H1 (cell line): ENCODE results near the gene RAB40B. TPM values are rescaled to one million over a fixed set of nuclear protein-coding genes. Genes with fewer than 3 reads are reported as not detected.

Experiments used
- CTCF ChIA-PET: fragments of 300-600 bp; sonication (Branson Sonifier 250); formaldehyde crosslinking; loops from one replicate; lab custom pipeline; 2021; ENCODE audit not compliant: partially characterized antibody; lab: Charles Lee
- POLR2A ChIA-PET: fragments of 300-600 bp; sonication (Branson Sonifier 250); formaldehyde crosslinking; loops from one replicate; lab custom pipeline; 2021; ENCODE audit warnings: inconsistent platforms; ENCODE audit not compliant: partially characterized antibody; lab: Charles Lee
- DNase-seq, 2 experiments: peaks; one replicate each; pipeline versions ENCODE4 v3.0.0 to v3.0.0-alpha.2; 2010 to 2022; ENCODE audit warnings: low spot score in 2 of 2, low read depth in 1 of 2, mixed read lengths in 1 of 2
- FAIRE-seq: peaks from 2 replicates; lab custom pipeline; 2011; peaks lifted over from hg19 to GRCh38; lab: Jason Lieb, UNC
- H2AFZ ChIP-seq: 2 replicates; pipeline ENCODE4 v1.8.1; 2012; ENCODE audit warnings: low read length, inconsistent platforms
- H2AK5ac ChIP-seq: 2 replicates; pipeline ENCODE4 v1.6.1; 2013; ENCODE audit warnings: low read depth, low read length
- H2BK120ac ChIP-seq: replicated peaks from 2 replicates; pipeline ENCODE3; 2013; ENCODE audit warnings: low read depth, low read length, inconsistent platforms
- H2BK12ac ChIP-seq: 2 replicates; pipeline ENCODE4 v1.6.1; 2013; ENCODE audit warnings: low read depth, low read length
- H2BK15ac ChIP-seq: 2 replicates; pipeline ENCODE4 v1.6.1; 2013; ENCODE audit warnings: low read length
- H2BK20ac ChIP-seq: 2 replicates; pipeline ENCODE4 v1.6.1; 2013; ENCODE audit warnings: low read length
- H2BK5ac ChIP-seq: 2 replicates; pipeline ENCODE4 v1.6.1; 2013; ENCODE audit warnings: low read depth, low read length
- H3K14ac ChIP-seq: 2 replicates; pipeline ENCODE4 v1.6.1; 2013; ENCODE audit warnings: inconsistent platforms; ENCODE audit not compliant: insufficient read length
- H3K18ac ChIP-seq: 2 replicates; pipeline ENCODE4 v1.6.1; 2013; ENCODE audit warnings: low read length; ENCODE audit errors: extremely low read depth
- H3K23ac ChIP-seq: 2 replicates; pipeline ENCODE4 v1.6.1; 2013; ENCODE audit warnings: inconsistent platforms; ENCODE audit not compliant: insufficient read length
- H3K23me2 ChIP-seq: 2 replicates; pipeline ENCODE4 v1.6.1; 2013; ENCODE audit warnings: low read depth, low read length
- H3K27ac ChIP-seq: 2 replicates; pipeline ENCODE4 v1.6.1; 2011; ENCODE audit warnings: low read depth, low read length, inconsistent platforms
- H3K27me3 ChIP-seq, 4 experiments: replicated peaks in 1 of 4; 1 replicate in 1 of 4; 2 replicates in 3 of 4; pipeline versions ENCODE4 v1.6.1 to v1.8.1; 2011 to 2013; ENCODE audit warnings: low read length in 3 of 4, mild to moderate bottlenecking in 3 of 4, inconsistent platforms in 2 of 4, mixed read lengths in 2 of 4, moderate library complexity in 1 of 4; ENCODE audit not compliant: control insufficient read depth in 3 of 4, insufficient read depth in 3 of 4; ENCODE audit errors: extremely low read depth in 1 of 4
- H3K36me3 ChIP-seq, 4 experiments: 2 replicates each; pipeline versions ENCODE4 v1.6.1 to v1.8.1; 2011 to 2013; ENCODE audit warnings: mild to moderate bottlenecking in 4 of 4, low read length in 3 of 4, moderate library complexity in 2 of 4, control low read depth in 1 of 4, inconsistent platforms in 1 of 4; ENCODE audit not compliant: insufficient read depth in 4 of 4, control insufficient read depth in 2 of 4
- H3K4ac ChIP-seq: replicated peaks from 2 replicates; pipeline ENCODE3; 2013; ENCODE audit warnings: low read length, low read depth, mixed read lengths, inconsistent platforms; ENCODE audit not compliant: insufficient read length
- H3K4me1 ChIP-seq, 4 experiments: replicated peaks in 1 of 4; 1 replicate in 1 of 4; 2 replicates in 3 of 4; pipeline versions ENCODE4 v1.6.1 to v1.8.1; 2011 to 2013; ENCODE audit warnings: low read length in 3 of 4, inconsistent platforms in 2 of 4, mixed read lengths in 1 of 4; ENCODE audit not compliant: insufficient read depth in 4 of 4, control insufficient read depth in 3 of 4
- H3K4me2 ChIP-seq, 2 experiments: 2 replicates each; pipeline versions ENCODE4 v1.6.1 to v1.8.1; 2011 to 2013; ENCODE audit warnings: low read depth in 2 of 2, low read length in 2 of 2, control low read depth in 1 of 2, inconsistent platforms in 1 of 2, mild to moderate bottlenecking in 1 of 2; ENCODE audit not compliant: insufficient read depth in 1 of 2
- H3K4me3 ChIP-seq, 4 experiments: fragments of 200-600, 300-600 bp in 1 of 4; sonication (generic), shearing (Covaris generic), sonication (Bioruptor Twin) in 1 of 4; 2 replicates each; pipeline versions ENCODE4 v1.5.1 to v1.8.1; 2011 to 2016; ENCODE audit warnings: low read length in 4 of 4, low read depth in 3 of 4, control low read depth in 2 of 4, inconsistent platforms in 2 of 4, mild to moderate bottlenecking in 2 of 4, mixed read lengths in 1 of 4, moderate library complexity in 1 of 4; ENCODE audit not compliant: insufficient read depth in 2 of 4; ENCODE audit errors: extremely low read depth in 1 of 4
- H3K56ac ChIP-seq: replicated peaks from 2 replicates; pipeline ENCODE3; 2013; ENCODE audit warnings: low read depth, mild to moderate bottlenecking, mixed read lengths, low read length, inconsistent platforms; ENCODE audit not compliant: insufficient read length
- H3K79me1 ChIP-seq: 2 replicates; pipeline ENCODE4 v1.6.1; 2013; ENCODE audit warnings: low read depth, low read length, control low read depth
- H3K79me2 ChIP-seq, 2 experiments: 2 replicates each; pipeline versions ENCODE4 v1.6.1 to v1.8.1; 2012 to 2013; ENCODE audit warnings: low read length in 2 of 2, mild to moderate bottlenecking in 2 of 2, inconsistent platforms in 1 of 2; ENCODE audit not compliant: insufficient read depth in 2 of 2, control insufficient read depth in 1 of 2
- H3K9ac ChIP-seq, 4 experiments: replicated peaks in 1 of 4; 1 replicate in 1 of 4; 2 replicates in 3 of 4; pipeline versions ENCODE4 v1.6.1 to v1.8.1; 2011 to 2013; ENCODE audit warnings: low read depth in 3 of 4, low read length in 3 of 4, control low read depth in 2 of 4, mild to moderate bottlenecking in 2 of 4, moderate library complexity in 2 of 4, inconsistent platforms in 1 of 4; ENCODE audit errors: extremely low read depth in 1 of 4
- H3K9me3 ChIP-seq, 2 experiments: 2 replicates each; pipeline versions ENCODE4 v1.6.1 to v1.8.1; 2012 to 2013; ENCODE audit warnings: mild to moderate bottlenecking in 2 of 2, moderate library complexity in 2 of 2, control low read depth in 1 of 2, inconsistent platforms in 1 of 2, low read depth in 1 of 2, low read length in 1 of 2, mixed read lengths in 1 of 2; ENCODE audit not compliant: insufficient read depth in 2 of 2
- H4K20me1 ChIP-seq, 2 experiments: replicated peaks in 1 of 2; 2 replicates each; pipeline versions ENCODE3 to v1.8.1; 2011 to 2013; ENCODE audit warnings: inconsistent platforms in 2 of 2, low read length in 2 of 2, mild to moderate bottlenecking in 1 of 2; ENCODE audit not compliant: insufficient read depth in 2 of 2, control insufficient read depth in 1 of 2
- H4K5ac ChIP-seq: 2 replicates; pipeline ENCODE4 v1.6.1; 2013; ENCODE audit warnings: low read length, low read depth, mixed read lengths, inconsistent platforms; ENCODE audit not compliant: insufficient read length
- H4K8ac ChIP-seq: 2 replicates; pipeline ENCODE4 v1.8.0; 2013; ENCODE audit warnings: mild to moderate bottlenecking, moderate library complexity, low read length, inconsistent platforms; ENCODE audit not compliant: insufficient read depth; ENCODE audit errors: extremely low read depth
- H4K91ac ChIP-seq: replicated peaks from 2 replicates; pipeline ENCODE3; 2013; ENCODE audit warnings: low read length, mixed read lengths, inconsistent platforms; ENCODE audit not compliant: insufficient read length
- CBX5 ChIP-seq: fragments of 300-800, 300-1000 bp; sonication (generic); IDR thresholded peaks from 2 replicates; pipeline ENCODE4 v1.7.1; 2016; ENCODE audit warnings: antibody characterized with exemption, low read length, low read depth
- CEBPB ChIP-seq: IDR thresholded peaks from 2 replicates; pipeline ENCODE4 v1.6.1; 2012; ENCODE audit warnings: low read depth, low read length
- GABPA ChIP-seq: IDR thresholded peaks from 2 replicates; pipeline ENCODE4 v1.6.1; 2011; ENCODE audit warnings: mild to moderate bottlenecking, low read length, moderate library complexity, borderline replicate concordance; ENCODE audit not compliant: insufficient read depth
- HDAC2 ChIP-seq, 2 experiments: fragments of 300-600 bp in 1 of 2; sonication (generic) in 1 of 2; IDR thresholded peaks; 2 replicates each; pipeline ENCODE4 v1.6.1; 2011 to 2012; ENCODE audit warnings: low read depth in 2 of 2, low read length in 2 of 2, mild to moderate bottlenecking in 2 of 2, moderate library complexity in 2 of 2, borderline replicate concordance in 1 of 2, inconsistent platforms in 1 of 2
- NANOG ChIP-seq: IDR thresholded peaks from 2 replicates; pipeline ENCODE4 v1.6.1; 2011; ENCODE audit warnings: low read length, low read depth, mild to moderate bottlenecking, inconsistent platforms; ENCODE audit not compliant: insufficient read depth, poor library complexity, severe bottlenecking
- PHF8 ChIP-seq: fragments of 200-600 bp; sonication (generic); conservative IDR thresholded peaks from 2 replicates; pipeline ENCODE4 v1.7.1; 2012; ENCODE audit warnings: low read depth, mild to moderate bottlenecking, inconsistent platforms, low read length, moderate library complexity
- POU5F1 ChIP-seq: IDR thresholded peaks from 2 replicates; pipeline ENCODE4 v1.6.1; 2011; ENCODE audit warnings: low read depth, mild to moderate bottlenecking, low read length, moderate library complexity
- RFX5 ChIP-seq: IDR thresholded peaks from 2 replicates; pipeline ENCODE4 v1.6.1; 2011; ENCODE audit warnings: low read depth, low read length, improper control_type of control experiment, borderline replicate concordance
- SIX5 ChIP-seq: IDR thresholded peaks from 2 replicates; pipeline ENCODE4 v1.6.1; 2011; ENCODE audit warnings: mild to moderate bottlenecking, low read depth, low read length
- YY1 ChIP-seq: IDR thresholded peaks from 2 replicates; pipeline ENCODE4 v1.6.1; 2011; ENCODE audit warnings: low read depth, mild to moderate bottlenecking, low read length
- WGBS, 2 experiments: shearing (Covaris generic) in 1 of 2; methylation state at CpG; one replicate each; pipeline versions ENCODE4 v1.1.6 to v1.1.7; 2013 to 2015; ENCODE audit warnings: low lambda C conversion rate in 2 of 2, mixed read lengths in 2 of 2, inconsistent platforms in 1 of 2, low coverage in 1 of 2, missing lambda C conversion rate in 1 of 2; ENCODE audit not compliant: insufficient replicate concordance in 2 of 2, insufficient coverage in 1 of 2, insufficient read length in 1 of 2; ENCODE audit errors: extremely low coverage in 1 of 2, missing lambda C conversion rate in 1 of 2; 5-methylcytosine and 5-hydroxymethylcytosine counted together
- polyA plus RNA-seq, 7 experiments: library from polyadenylated mRNA; depleted of rRNA in 3 of 7; stranded (reverse) in 5 of 7; unstranded in 2 of 7; fragments of >200 nt in 5 of 7; fragments of 200-250 nt in 2 of 7; gene quantifications; 1 replicate in 5 of 7; 2 replicates in 1 of 7; 4 replicates in 1 of 7; pipeline versions ENCODE4 v1.2.1 to v1.2.3, GENCODE V29; 2011 to 2013; ENCODE audit warnings: missing spikeins in 2 of 7, mixed read lengths in 2 of 7
- total RNA-seq: library from RNA; stranded (reverse); fragmentation: NEBNext Ultra II Directional; extraction: Animal tissue kit (Norgen Biotek cat#: 25700); gene quantifications from 2 replicates; pipeline ENCODE4 v1.2.1, GENCODE V29; 2021
- TF ChIP-seq, protein P1 (sequence below), 3 experiments: IDR thresholded peaks; 1 replicate in 2 of 3; 2 replicates in 1 of 3; pipeline versions ENCODE4 v1.5.1 to v1.6.1; 2011; ENCODE audit warnings: low read length in 3 of 3, mild to moderate bottlenecking in 3 of 3, inconsistent platforms in 2 of 3, low read depth in 1 of 3, moderate library complexity in 1 of 3; ENCODE audit not compliant: insufficient read depth in 1 of 3; ENCODE audit errors: control extremely low read depth in 1 of 3

Gene RAB40B
- total and polyA plus RNA-seq, 2 of the 8 experiments (the other 6 are each of a cell fraction or from before 2014, with no cell fraction given), result 3.1 to 4.6 TPM

DNA sequence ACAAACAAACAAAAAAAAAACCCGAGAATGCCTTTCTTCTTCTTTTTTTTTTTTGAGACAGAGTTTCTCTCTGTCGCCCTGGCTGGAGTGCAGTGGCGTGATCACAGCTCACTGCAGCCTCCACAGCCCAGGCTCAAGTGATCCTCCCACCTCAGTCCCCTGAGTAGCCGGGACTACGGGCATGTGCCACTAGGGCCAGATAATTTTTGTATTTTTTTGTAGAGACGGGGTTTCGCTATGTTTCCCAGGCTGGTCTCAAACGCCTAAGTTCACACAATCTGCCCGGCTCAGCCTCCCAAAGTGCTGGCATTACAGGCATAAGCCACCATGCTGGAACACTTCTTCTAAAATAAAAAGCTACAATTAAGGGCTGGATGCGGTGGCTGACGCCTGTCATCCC, 33.3 kb downstream of the RAB40B start:
- peaks cover 0 to 9% (median 2%) of the 10 kb centered on the region in 4 experiments; a peak in 3 of 7 replicates for H3K4me1 ChIP-seq
- no peak overlapping the region for H3K4me3 ChIP-seq
- H4K8ac ChIP-seq, result no peak overlapping the region
- H3K36me3 ChIP-seq, result no peaks in the 10 kb centered on the region; a peak in 1 of 8 replicates
- H3K79me2 ChIP-seq, result no peaks in the 10 kb centered on the region
- no peak overlapping the region for H3K9ac ChIP-seq
- H2BK12ac ChIP-seq, result no peak overlapping the region
- no peaks in the 10 kb centered on the region for H3K79me1 ChIP-seq
- ChIA-PET POLR2A (no interaction called here), CTCF (interaction anchor here (0.8 to 4.4 kb wide), 3 partner anchors 13 to 113 kb away, joined by 3 to 23 read pairs (median 5); no protein-coding TSS in a partner anchor)
- no peak overlapping the region for H2BK20ac ChIP-seq
- H3K18ac ChIP-seq, result no peak overlapping the region
- no peaks in the 10 kb centered on the region for H3K23me2 ChIP-seq
- no peak overlapping the region for H3K4ac ChIP-seq
- H3K23ac ChIP-seq, result no peak overlapping the region
- no peak overlapping the region for H4K91ac ChIP-seq
- no peak overlapping the region for H3K27ac ChIP-seq
- WGBS, 2 experiments, result 96% methylated on average over 6 of the region's 11 CpGs; no CpG with 5 or more reads in 1 of the 2 experiments
- H3K27me3 ChIP-seq, result no peaks in the 10 kb centered on the region
- H3K9me3 ChIP-seq, result peaks cover 0 to under 1% of the 10 kb centered on the region in 2 experiments; a peak in 1 of 4 replicates
- H4K20me1 ChIP-seq, result peaks cover 0 to 4% of the 10 kb centered on the region in 2 experiments
- DNase-seq (no peak), FAIRE-seq (no peak)
- no peak overlapping the region for H3K4me2 ChIP-seq
- no peak overlapping the region for H3K56ac ChIP-seq
- H4K5ac ChIP-seq, result no peak overlapping the region
- H2AFZ ChIP-seq, result no peak overlapping the region
- H2BK15ac ChIP-seq, result no peak overlapping the region
- no peak overlapping the region for H3K14ac ChIP-seq
- no peak overlapping the region for H2BK5ac ChIP-seq
- H2AK5ac ChIP-seq, result no peak overlapping the region
- no peak overlapping the region for H2BK120ac ChIP-seq
- TF ChIP-seq CBX5, result no peak
- TF ChIP-seq CEBPB, result no peak
- TF ChIP-seq, protein P1, sequence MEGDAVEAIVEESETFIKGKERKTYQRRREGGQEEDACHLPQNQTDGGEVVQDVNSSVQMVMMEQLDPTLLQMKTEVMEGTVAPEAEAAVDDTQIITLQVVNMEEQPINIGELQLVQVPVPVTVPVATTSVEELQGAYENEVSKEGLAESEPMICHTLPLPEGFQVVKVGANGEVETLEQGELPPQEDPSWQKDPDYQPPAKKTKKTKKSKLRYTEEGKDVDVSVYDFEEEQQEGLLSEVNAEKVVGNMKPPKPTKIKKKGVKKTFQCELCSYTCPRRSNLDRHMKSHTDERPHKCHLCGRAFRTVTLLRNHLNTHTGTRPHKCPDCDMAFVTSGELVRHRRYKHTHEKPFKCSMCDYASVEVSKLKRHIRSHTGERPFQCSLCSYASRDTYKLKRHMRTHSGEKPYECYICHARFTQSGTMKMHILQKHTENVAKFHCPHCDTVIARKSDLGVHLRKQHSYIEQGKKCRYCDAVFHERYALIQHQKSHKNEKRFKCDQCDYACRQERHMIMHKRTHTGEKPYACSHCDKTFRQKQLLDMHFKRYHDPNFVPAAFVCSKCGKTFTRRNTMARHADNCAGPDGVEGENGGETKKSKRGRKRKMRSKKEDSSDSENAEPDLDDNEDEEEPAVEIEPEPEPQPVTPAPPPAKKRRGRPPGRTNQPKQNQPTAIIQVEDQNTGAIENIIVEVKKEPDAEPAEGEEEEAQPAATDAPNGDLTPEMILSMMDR (IDR thresholded peaks at IDR 0.05; ENCODE audit: control extremely low read depth in 1 of 3, insufficient read depth in 1 of 3, low read depth in 1 of 3, low read length in 3 of 3), result no peak
- TF ChIP-seq HDAC2 (IDR thresholded peaks at IDR 0.05; ENCODE audit: borderline replicate concordance in 1 of 2, low read depth in 2 of 2, low read length in 2 of 2), result no peak
- no peak for TF ChIP-seq NANOG
- no peak for TF ChIP-seq PHF8
- no peak for TF ChIP-seq GABPA
- no peak for TF ChIP-seq RFX5
- no peak for TF ChIP-seq POU5F1
- TF ChIP-seq YY1, result no peak
- no peak for TF ChIP-seq SIX5
